ENCODE data around the gene HACD2.

DNA sequence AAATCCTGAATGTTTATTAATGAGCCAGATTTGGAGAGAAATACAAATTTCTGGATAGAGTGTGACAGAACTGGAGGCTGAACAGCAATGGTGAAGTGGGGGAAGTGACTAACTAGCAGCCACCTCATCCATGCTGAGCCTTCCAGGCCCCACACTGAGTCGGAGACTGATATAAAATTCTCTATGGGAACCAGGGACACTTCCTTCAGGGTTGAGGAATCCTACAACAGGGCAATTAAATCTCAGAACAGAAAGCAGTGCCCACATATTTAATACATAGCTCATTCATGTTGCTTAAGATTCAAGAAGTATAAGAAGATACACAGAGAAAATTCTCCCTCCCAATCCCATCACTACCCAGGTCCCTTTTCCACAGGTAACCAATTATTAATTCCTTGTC is 49.3 kb downstream of the HACD2 start:
- TF ChIP-seq EZH2 (IDR thresholded peaks at IDR 0.05) = no peak
- no peak for TF ChIP-seq POLR2AphosphoS5 (IDR thresholded peaks at IDR 0.05; ENCODE audit: borderline replicate concordance, low read depth, low read length)
- TF ChIP-seq FOXP2 (optimal IDR thresholded peaks at IDR 0.05; ENCODE audit: control extremely low read depth, extremely low read length, insufficient read depth) = no peak

All from SK-N-MC (cell line).